ENCODE data around the gene IL1F10.

The IL1F10 gene

DNA sequence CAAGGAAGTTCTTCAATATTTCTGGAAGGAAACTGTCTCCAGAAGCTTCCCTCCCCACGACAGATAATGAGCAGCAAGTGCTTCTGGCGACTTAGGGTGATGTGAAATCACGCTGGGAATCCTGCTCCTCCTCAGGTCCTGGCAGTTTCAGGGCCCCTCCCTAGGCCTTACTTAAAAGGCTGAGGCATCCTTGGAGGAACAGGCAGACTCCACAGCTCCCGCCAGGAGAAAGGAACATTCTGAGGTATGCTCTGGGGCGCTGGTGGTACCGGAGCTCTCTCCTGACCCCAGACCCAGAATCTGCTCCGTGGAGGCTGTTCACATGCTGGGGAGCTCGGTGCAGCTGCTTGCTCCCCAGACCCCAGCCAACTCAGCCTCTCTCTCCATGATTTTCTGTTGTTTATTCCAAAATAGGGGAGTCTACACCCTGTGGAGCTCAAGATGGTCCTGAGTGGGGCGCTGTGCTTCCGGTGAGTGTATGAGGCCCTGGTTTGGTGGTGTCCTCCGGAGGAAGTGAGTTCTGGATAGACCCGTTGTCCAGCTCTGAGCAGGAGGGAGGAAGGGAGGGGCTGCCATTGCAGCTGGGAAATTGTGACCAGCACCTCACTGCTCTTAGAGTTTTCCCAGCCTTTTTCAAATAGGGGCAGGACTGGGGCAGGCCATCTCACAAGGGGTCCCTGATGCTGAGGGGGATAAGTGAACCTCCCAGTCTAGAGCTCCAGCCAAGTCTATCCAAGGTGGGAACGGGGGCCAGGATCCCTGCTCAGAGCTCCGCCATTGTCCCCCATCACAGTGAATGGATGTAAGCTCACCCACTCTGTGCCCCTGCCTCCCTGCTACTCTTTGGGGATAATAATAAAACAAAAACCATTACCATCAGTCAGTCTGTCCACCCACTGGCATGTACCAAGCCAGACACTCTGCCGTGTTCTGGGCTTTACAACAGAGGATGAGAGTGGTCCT lies 8.5 kb upstream of the IL1F10 start, which contains the start of gene IL36RN:
Gene IL36RN (plus strand): TSS at position 201 of the 963 bp plus-strand sequence. CDS start 241 bp downstream, at position 442.
- in situ Hi-C loops (cut with MboI; ENCODE audit: low sequenced_read_pairs), result no loop called here

GRCh38 chr2:113060396-113060795 lies 7.4 kb upstream of the IL1F10 start:
- in situ Hi-C loops (cut with MboI; ENCODE audit: low sequenced_read_pairs), result no loop called here

DNA sequence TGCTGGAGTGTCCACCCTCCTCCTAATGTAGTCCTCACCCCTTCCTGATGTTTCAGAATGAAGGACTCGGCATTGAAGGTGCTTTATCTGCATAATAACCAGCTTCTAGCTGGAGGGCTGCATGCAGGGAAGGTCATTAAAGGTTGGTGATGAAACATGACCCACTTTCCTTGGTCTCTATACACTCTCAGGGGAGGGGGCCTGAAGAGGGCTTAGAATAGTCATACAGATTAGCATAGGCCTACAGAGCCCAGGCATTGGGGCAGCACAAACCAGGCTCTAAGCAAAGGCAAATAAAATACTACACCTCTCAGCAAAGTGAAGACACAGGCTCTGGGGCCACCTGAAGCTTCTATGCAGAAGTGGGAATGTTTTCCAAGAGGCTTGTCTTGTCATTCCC lies 7.0 kb upstream of the IL1F10 start:
- in situ Hi-C loops (cut with MboI; ENCODE audit: low sequenced_read_pairs), result no loop called here

GRCh38 chr2:113061241-113061640 lies 6.5 kb upstream of the IL1F10 start:
- in situ Hi-C loops (cut with MboI; ENCODE audit: low sequenced_read_pairs), result no loop called here

DNA sequence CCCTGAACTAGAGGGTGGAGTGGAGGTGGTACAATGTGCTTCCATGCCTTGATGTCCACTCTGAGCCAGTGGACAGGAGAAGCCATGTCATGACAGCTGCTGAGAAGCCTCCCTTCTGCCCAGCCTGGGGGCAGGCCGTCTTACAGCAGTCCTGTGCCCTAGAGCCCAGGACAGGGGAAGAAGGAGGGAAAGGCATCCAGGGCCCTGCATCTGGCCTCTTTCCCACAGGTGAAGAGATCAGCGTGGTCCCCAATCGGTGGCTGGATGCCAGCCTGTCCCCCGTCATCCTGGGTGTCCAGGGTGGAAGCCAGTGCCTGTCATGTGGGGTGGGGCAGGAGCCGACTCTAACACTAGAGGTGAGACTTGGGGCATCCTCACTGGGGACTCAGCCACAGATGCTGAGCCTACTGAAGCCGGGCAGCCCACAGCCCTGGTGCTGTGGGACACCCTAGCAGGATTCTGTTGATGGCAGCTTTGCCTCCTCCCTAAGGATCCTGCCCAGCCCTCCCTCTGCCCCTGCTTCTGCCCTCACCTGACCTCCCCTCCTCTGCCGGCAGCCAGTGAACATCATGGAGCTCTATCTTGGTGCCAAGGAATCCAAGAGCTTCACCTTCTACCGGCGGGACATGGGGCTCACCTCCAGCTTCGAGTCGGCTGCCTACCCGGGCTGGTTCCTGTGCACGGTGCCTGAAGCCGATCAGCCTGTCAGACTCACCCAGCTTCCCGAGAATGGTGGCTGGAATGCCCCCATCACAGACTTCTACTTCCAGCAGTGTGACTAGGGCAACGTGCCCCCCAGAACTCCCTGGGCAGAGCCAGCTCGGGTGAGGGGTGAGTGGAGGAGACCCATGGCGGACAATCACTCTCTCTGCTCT lies 5.6 kb upstream of the IL1F10 start:
- in situ Hi-C loops (cut with MboI; ENCODE audit: low sequenced_read_pairs), result no loop called here

DNA sequence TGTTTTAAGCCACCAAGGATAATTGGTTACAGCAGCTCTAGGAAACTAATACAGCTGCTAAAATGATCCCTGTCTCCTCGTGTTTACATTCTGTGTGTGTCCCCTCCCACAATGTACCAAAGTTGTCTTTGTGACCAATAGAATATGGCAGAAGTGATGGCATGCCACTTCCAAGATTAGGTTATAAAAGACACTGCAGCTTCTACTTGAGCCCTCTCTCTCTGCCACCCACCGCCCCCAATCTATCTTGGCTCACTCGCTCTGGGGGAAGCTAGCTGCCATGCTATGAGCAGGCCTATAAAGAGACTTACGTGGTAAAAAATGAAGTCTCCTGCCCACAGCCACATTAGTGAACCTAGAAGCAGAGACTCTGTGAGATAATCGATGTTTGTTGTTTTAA lies 3.5 kb upstream of the IL1F10 start:
- in situ Hi-C loops (cut with MboI; ENCODE audit: low sequenced_read_pairs), result no loop called here

GRCh38 chr2:113064898-113065297 lies 2.9 kb upstream of the IL1F10 start:
- in situ Hi-C loops (cut with MboI; ENCODE audit: low sequenced_read_pairs), result no loop called here

DNA sequence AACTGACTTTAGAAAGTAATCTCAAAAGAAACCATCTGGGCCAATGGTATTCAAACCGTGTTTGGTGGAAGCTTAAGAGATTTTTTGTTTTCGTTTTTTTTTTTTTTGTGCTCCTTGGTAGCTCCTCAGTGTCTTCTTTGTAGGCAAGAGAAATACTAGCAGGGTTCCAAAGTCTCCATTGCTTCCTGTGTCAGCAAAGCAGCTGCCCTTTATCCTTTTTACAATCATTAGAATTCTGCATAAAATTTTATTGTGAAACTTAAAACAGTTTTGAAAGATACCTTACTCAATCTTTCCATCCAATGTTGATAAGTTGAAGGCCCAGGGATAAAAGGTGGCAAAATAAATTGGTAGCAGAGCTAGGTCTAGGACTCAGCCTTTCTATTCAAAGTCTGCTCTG lies 479 bp downstream of the IL1F10 start:
- in situ Hi-C loops (cut with MboI; ENCODE audit: low sequenced_read_pairs), result no loop called here

DNA sequence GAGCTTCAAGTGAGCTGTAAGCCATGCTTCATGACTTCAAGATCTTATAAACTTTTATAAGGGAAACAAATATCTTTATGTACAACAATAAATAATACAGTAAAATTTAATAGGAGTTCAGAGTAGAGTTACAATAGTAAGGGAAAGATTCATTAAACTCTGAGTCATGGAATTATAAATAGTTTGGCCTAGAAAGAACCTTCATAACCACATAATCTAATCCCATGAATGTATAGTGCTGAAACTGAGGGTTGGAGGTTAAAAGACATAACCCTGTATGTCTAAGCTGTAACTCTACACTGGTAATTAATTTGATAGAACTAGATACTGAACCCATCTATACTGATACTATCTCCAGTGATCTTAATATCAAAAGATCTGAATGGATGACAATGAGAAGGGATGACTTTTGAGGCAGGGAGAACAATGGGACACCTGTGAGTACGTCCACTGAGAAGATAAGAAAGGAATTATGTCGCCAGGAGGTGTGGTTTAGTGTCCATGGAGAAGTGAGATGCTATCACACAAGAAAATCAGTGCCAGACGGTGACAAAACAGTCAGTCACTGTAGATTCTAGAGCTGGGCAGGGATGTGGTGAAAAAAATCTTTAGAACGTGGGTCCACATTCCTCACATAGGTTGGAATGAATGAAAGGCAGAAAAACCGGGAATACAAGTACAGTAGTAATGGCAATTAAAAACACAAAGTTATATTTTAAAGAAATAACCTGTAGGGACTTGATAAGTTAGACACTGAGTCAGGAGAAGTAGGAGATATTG lies 1.1 kb downstream of the IL1F10 start:
- in situ Hi-C loops (cut with MboI; ENCODE audit: low sequenced_read_pairs), result no loop called here

- in situ Hi-C loops (cut with MboI; ENCODE audit: low sequenced_read_pairs), result no loop called here
These were observed 2.2 kb downstream of the IL1F10 start for GRCh38 chr2:113069676-113070605.

DNA sequence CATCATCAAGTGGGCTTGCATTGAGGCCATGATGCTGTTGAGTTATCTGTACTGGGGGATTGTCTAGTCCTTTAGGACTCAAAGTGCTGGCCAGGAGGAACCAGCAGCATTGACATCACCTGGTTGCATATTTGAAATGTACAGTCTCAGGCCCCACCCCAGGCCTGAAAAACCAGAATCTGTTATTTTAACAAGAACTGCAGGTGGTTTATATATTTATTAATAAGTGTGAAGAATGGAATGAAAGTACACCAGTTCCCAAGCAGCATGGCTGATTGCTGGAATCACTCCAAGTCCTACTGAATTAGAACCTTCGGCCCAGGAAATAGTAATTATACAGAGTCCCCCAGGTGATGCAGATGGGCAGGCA lies 2.8 kb downstream of the IL1F10 start:
- in situ Hi-C loops (cut with MboI; ENCODE audit: low sequenced_read_pairs), result no loop called here

- in situ Hi-C loops (cut with MboI; ENCODE audit: low sequenced_read_pairs), result no loop called here
These were observed 4.8 kb downstream of the IL1F10 start for GRCh38 chr2:113072584-113072983.

- in situ Hi-C loops (cut with MboI; ENCODE audit: low sequenced_read_pairs), result no loop called here
These were observed 5.6 kb downstream of the IL1F10 start for GRCh38 chr2:113073325-113073834.

GRCh38 chr2:113075030-113075429 lies 7.3 kb downstream of the IL1F10 start:
- in situ Hi-C loops (cut with MboI; ENCODE audit: low sequenced_read_pairs), result no loop called here

- in situ Hi-C loops (cut with MboI; ENCODE audit: low sequenced_read_pairs), result no loop called here
These were observed 7.8 kb downstream of the IL1F10 start for GRCh38 chr2:113075600-113075999.

DNA sequence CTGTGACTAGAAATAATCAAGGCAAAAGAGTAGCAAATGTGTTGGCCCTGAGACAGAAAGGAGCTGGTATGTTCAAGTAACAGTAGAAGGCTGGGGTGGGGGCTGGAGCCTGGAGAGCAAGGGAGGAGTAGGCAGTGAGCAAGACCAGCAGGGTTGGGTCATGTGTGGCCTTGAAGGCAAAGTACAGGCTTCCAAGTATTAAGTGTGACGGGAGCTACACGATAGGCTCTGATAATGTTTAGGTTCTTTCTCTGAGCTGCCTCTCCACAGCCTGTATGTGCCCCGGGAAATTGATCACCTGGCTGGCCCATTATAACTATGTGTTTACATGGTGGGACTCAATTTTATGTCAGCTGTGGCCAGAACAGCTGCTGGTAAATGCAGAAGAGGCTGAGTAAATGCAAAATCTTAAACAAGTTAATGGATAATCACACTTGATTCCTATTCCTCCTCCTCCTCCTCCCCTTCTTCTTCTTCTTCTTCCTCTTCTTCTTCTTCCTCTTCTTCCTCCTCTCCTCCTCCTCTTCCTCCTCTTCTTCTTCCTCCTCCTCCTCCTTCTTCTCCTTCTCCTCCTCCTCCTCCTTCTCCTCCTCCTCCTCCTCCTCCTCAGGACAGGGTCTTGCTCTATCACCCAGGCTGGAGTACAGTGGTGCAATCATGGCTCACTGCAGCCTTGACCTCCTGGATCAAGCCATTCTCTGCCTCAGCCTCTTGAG lies 9.3 kb downstream of the IL1F10 start:
- in situ Hi-C loops (cut with MboI; ENCODE audit: low sequenced_read_pairs), result no loop called here

DNA sequence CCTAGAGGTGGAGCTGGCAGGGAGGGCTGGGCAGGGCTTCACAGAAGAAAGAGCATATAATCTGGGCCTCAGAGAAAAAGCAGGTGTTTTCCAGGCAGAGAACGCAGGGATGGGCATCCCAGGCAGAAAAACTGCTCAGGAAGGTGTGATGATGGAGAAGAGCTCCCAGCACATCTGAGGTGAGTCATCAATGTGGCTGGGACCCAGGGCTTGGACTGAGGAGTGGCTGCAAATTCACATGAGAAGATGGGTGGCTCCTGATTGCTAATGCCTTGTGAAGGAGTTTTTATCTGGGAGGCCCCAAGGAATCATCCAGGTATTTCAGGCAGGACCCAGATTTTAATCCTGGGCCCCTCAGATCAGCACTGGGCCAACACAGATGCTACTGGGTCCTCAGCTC lies 10.2 kb downstream of the IL1F10 start:
- in situ Hi-C loops (cut with MboI; ENCODE audit: low sequenced_read_pairs), result no loop called here

DNA sequence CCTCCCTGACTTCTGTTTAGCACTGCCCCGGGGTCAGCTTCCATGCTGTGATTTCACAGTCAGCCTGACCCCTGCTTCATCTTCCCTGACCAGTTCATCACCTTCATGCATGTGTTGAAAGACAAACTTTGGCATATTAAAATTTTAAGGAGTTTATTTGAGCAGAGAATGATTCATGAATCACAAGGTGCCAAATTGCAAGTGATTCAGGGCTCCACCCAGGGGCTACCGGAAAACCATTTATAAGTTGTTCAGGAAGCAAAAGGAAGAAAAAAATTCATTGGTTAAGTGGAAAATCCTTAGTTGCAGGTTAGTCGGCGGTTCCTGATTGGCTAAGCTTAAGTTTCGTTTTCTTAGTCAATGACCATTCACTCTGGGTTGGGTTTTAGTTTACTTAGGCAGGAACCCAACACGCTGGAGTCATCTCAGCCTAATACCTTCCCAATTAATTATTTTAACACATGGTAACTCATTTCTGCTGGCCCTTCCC lies 10.6 kb downstream of the IL1F10 start:
- in situ Hi-C loops (cut with MboI; ENCODE audit: low sequenced_read_pairs), result no loop called here

GRCh38 chr2:113079131-113079530 lies 11.4 kb downstream of the IL1F10 start:
- in situ Hi-C loops (cut with MboI; ENCODE audit: low sequenced_read_pairs), result no loop called here

All from HL-60/S4 treated with phorbol 12-myristate 13-acetate at 8.2 ng/mL for 4 days and 3 days (cell line).